Iris pigment epithelial cell (primary cell): ENCODE results near the gene FAM228A.

Experiments used
- DNase-seq: peaks from one replicate; pipeline ENCODE4 v3.0.0-alpha.2; 2011; ENCODE audit warnings: low read depth

FAM228A gene

GRCh38 chr2:24174851-24175277 lies at the start of gene FAM228A:
Gene FAM228A (plus strand): TSS chr2:24175053. CDS start chr2:24175481, 428 bp downstream.
- DNase-seq, result no peak

DNA sequence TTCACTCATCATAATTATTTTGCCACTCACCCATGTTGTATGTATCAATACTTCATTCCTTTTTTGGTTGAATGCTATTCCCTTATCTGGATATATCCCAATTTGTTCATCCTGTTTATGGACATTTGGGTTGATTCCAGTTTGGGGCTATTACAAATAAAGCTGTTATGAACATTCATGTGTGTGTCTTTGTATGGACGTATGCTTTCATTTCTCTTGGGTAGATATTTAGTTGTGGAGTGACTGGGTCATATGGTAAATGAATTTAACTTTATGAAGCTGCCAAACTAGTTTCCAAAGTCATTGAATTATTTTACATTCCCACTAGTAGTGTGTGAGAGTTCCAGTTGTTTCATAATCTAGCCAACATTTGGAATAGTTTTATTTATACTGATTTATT lies 48.9 kb upstream of the FAM228A start:
- no peak for DNase-seq

- no peak for DNase-seq
Observed at GRCh38 chr2:24132543-24132942, 42.3 kb upstream of the FAM228A start.

GRCh38 chr2:24140305-24140704 lies 34.5 kb upstream of the FAM228A start:
- DNase-seq, result peak; percentile 30

DNA sequence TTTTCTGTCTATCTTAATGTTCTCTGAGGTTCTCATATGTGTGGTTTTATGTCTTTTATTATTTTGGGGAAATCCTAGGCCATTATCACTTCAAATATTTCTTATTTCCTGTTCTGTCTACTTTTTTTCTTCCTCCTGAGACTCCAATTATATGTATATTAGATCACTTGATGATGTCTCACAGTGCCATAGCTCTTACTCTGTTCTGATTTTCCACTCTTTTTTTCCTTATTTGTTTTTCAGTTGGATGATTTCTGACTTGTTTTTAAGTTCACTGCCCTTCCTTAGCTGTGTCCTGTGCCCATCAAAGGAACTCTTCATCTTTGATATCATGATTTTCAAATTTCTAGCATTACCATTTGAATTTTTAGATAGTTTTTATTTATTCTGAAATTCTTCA lies 27.5 kb upstream of the FAM228A start:
- no peak for DNase-seq

DNA sequence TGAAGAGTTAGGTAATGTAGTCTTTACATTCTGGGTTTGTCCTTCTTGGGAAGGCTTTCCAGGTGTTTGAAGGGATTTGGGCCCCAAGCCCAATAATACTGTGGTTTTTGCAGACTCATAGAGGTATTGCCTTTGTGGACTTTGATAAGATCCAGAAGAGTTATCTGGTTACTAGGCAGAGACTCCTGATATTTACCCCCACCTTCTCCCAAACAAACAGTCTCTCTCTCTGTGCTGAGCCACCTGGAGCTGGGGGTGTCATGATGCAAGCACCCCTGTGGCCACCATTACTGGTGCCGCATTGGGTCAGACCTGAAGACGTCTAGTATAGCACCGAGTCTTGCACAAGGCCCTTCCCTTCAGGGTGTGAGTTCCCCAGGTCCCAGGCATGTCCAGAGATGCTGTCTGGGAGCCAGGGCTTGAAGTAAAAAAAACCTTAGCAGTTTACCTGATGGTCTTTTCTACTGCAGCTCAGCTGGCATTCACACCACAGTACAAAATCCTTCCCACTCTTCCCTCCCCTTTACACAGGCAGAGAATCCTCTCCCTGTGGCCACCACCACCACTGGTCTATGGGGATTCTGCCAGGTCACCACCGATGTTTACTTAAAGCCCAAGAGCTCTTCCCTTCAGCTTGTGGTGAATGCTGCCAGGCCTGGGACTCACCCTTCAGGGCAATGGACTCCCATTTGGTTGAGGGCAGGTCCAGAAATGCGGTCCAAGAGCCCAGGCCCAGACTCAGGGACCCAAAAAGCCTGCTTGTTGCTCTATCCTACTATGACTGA lies 22.2 kb upstream of the FAM228A start:
- no peak for DNase-seq

DNA sequence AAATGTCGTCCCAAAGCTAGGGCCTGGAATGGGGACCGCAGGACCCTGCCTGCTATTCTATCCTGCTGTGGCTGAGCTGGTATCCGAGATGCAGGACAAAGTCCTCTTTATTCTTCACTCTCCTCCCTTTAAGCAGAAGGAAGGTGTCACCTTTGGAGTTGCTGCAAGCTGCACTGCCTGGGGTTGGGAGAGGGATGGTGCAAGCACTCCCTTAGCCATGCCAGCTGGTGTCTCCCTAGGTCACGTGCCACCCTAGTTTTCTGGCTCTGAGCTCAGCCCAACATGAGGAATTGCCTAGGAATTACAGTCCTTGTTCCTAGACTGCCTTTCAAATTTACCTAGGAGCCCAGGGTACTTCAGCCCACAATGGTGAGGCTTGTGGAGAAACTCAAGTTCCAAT lies 21.4 kb upstream of the FAM228A start:
- DNase-seq, result no peak

DNA sequence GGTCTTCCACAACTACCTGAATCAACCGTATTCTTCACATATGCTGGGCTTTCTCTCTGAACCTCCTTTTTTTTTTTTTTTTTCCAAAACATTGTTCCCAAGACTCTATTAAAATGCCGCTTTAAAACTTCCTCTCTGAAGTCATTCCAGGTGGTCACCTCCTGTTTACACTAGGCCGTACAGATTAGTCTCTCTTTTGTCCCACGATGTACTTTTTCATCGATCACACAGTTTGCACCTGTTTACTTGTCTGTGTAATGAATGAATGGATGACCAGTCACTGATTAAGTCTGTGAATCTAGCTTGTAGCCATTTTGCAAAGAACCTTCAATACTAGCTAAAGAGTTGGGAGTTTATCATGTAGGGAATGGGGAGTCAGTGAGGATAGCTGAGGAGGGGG lies 16.7 kb upstream of the FAM228A start:
- no peak for DNase-seq

GRCh38 chr2:24159708-24160107 lies 15.1 kb upstream of the FAM228A start:
- DNase-seq, result no peak

DNA sequence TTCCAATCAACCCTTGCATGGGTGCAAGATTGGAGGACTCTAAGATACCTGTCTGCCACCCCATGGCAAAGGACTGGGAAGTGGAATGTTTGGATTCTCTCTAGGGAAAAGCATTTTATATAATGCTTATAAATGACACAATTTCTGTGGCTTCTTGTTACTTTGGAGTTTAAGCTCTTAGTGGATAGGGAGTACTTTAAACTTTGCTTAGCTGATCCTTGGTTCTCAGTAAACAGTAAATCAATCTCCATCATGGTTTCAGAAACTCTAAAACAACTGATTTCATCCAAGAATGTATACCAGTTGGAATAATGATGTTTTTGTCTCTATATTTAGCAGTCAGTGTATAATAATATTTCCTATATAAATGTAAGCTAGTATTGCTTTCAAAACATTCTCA lies 14.1 kb upstream of the FAM228A start:
- no peak for DNase-seq

GRCh38 chr2:24162494-24162893 lies 12.4 kb upstream of the FAM228A start:
- DNase-seq, result no peak

- DNase-seq, result no peak
Observed at GRCh38 chr2:24163186-24163585, 11.7 kb upstream of the FAM228A start.

DNA sequence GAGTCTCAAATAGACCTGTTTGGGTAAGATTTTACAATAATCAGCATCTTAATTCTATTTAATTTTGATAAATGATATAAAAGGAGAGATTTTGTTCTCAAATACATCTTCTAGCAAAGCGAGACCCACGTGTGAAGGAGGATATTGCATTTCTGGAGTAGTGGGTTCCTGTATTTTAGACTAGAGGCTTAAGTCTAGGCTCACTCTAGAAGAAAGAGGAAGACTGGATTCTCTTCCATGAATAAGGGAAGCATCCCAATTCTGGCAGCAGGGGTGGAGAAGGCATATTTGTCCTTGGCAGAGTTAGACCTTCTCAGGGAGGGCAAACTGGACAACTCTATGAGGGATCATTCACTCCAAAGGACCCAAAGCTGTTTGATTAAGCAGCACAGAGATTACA lies 11.3 kb upstream of the FAM228A start:
- no peak for DNase-seq

- peak; percentile 5 for DNase-seq
Observed at GRCh38 chr2:24164416-24164973, 10.4 kb upstream of the FAM228A start.

DNA sequence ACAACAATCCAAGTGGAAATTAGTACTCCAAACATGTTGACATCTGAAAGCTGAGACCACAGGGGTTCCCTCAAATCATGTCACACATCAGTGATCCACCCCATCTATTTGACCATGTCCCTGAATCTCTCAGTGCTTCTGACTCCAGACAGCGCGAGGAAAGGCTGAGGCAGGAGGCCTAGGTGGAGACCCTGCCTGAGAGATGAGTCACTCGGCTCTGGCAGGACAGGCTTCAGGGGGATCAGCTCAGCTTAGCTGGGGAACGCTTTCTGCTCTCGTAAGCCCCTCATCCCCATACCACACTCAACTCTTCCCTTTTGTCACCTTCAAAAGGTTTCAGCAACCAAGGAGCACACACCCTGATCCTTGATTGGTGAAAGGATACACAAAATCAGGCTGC lies 5.8 kb upstream of the FAM228A start:
- no peak for DNase-seq

DNA sequence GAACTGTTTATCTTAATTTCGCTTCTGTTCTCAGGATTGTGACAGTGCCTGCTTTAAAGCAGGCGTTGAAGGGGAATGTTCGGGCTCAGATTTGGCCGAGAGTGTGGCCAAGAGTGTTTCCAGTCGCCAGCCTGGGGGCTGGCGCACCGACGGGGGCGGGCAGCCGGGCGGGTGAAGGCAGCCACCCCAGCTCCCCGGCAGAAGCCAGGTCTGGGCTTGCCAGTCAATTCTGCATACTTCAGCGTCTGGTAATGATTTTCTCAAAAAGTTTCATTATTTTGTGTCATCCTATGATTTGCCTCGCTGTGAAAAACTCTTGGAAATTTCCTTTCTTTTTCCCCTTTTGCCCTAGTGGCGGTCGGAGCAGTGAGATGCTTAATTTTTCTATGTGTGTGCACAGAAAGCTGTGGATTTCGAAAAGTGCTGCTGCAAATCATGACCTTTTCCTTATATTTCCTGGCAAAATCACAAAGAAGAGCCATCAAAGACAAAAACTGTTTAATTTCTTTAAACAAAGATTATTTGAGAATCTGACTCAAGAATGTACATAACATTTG lies 856 bp downstream of the FAM228A start:
- no peak for DNase-seq

- DNase-seq, result no peak
Observed at GRCh38 chr2:24176326-24176725, 1.5 kb downstream of the FAM228A start.

DNA sequence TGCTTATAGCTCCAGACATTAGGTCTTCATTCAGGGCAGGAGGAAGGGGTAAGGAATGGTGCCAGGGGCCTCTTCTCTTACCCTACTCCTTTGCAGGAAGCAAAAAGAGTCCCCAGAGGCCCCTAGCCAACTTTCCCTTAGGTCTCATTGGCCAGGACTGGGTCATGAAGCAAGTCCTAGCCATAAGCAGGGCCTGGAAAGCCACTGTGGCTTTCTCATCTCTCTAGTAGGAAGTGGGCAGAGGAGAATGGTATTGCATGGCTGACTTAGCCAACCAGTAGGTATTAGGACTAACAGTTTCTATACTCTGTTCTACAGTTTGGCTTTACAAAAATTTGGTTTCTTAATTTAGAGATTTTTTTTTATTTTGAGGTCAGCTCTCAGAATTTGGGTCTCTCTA lies 4.8 kb downstream of the FAM228A start:
- no peak for DNase-seq

GRCh38 chr2:24181849-24182248 lies 7.0 kb downstream of the FAM228A start:
- DNase-seq, result no peak

GRCh38 chr2:24182507-24182906 lies 7.7 kb downstream of the FAM228A start:
- DNase-seq, result no peak

DNA sequence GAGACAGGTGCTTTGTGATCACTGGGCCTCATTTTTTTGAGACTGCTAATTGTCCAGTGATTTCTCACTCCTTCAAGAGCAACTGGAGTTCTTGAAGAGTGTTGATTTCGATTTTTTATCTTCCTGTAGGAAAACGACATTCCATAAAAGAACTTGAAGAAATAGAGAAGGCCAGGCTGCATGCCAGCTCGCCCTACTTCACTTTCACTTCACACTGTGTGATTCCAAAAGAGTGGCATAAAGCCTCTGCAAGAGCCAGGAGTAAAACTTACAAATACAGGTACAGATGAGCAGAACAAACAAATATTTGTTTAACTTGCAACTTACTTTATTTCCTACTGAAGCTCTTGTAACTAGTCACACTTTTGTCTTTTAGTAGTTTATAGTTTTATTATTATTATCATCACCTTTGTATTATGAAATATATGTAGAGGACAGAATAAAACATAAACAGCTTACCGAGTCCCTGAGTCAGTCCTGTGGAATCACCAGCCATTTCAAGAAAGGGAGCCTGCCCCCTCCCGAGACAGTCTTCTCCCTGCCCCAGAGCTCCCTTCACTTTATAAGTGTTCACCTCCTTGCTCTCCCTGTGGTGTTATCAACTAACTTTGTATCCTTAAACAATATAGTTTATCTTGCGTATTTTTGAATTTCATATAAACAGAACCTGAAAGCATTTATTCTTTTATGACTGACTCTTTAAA lies 8.7 kb downstream of the FAM228A start:
- peak; percentile 36 for DNase-seq

GRCh38 chr2:24189551-24189950 lies 14.7 kb downstream of the FAM228A start:
- DNase-seq, result no peak

DNA sequence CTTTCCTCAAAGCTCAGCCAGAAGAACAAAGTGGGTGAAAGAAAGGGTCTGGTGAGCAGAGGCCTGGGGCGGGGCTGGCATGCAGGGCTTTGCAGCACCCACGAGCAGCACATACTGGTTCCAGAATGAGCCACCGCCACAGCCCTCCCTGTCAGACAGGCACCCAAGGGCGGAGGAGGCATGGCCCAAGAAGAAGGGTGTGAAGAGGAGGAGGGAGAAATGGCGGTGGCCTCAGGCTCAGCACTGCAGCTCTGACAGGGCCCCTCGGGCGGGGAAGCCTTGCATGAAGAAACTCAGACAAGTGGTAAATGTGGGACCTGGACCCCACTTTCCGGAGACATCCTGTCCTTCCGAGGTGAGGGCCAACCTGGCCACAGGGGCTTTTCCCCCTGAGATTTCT lies 15.7 kb downstream of the FAM228A start:
- DNase-seq, result no peak
